Mesenteric fat pad (tissue), 1 donor: Measurements from ENCODE around the gene FYB1. TPM values are rescaled to one million over a fixed set of nuclear protein-coding genes. Genes with fewer than 3 reads are reported as not detected.

ENCODE experiments used
- DNase-seq: peaks from one replicate; pipeline ENCODE4 v3.0.0-alpha.2; 2020; ENCODE audit warnings: low spot score
- total RNA-seq: library from RNA; stranded (reverse); fragmentation: NEBNext Ultra II Directional; extraction: Animal tissue kit (Norgen Biotek cat#: 25700); gene quantifications from one replicate; pipeline ENCODE4 v1.2.1, GENCODE V29; 2021
- donor health status: DM: yes; HTN: yes; CAD: no.

FYB1 gene
- total RNA-seq, 1 donor from 2014 or later: 27.8 TPM

DNA sequence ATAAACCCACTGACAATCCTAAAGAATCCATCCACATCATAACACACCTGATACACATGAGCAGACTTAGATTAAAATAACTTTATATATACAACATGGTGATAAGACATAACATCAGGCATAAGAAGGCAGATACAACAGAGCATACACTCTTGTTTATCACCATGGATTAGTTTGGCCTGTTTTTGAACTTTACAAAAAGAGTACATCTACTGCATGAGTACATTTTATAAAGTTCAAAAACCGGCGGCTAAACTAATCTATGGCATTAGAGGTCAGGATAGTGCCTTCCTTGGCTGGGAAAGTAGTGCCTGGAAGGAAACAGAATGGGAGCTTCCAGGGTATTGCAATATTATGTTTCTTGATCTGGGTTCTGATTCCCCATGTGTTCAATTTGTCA, 160.3 kb downstream of the FYB1 start:
- DNase-seq: no peak

DNA sequence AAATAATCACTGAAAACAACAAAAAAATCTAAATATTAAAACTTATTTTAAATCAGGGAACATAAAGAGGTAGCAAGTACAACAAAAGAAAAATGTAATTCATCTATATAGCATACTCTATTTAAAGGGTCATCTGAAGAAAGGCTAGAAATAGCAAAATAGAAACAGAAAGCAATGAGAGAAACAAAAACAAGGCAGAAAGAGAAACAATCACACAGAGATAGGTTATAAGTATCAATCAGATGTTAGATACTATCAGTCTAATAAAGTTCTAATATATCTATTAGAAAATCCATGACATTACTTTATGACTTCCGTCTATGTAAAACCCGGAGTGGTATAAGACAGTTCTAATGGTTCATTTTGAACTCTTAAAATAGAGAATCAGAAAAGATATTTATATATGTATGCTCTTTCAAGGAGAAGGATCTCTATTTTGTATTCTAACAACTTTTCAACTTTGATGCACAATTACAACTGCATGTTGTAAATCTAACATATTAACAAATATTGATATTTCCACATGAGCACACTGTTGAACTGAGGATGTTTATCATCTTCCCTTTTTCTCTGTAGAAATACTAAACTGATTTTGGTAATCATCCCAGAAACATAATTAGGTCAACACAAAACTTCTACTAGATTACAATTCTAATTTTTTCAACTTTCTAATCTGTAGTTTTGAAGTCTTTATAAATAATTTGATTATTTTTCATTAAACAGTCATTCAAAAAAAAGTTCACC, 161.0 kb downstream of the FYB1 start:
- no peak for DNase-seq

DNA sequence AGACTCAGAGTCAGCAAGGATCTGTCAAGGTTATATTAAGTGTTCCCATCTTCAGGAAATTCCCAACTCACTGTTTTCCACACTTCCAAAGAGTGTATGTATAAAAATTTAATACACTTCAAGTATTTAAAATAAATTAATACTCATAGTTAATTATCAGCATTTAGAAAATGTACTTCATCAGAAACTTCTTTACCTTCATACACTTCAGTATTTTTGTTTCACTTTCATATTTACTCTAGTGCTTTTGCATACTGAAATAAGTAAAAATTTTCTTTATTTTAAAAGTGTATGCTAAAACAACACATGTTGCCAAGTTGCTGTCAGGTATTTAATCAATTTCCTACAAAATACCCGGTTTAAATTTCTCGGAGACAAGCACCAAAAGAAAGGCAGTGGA, 161.6 kb downstream of the FYB1 start:
- DNase-seq: no peak

DNA sequence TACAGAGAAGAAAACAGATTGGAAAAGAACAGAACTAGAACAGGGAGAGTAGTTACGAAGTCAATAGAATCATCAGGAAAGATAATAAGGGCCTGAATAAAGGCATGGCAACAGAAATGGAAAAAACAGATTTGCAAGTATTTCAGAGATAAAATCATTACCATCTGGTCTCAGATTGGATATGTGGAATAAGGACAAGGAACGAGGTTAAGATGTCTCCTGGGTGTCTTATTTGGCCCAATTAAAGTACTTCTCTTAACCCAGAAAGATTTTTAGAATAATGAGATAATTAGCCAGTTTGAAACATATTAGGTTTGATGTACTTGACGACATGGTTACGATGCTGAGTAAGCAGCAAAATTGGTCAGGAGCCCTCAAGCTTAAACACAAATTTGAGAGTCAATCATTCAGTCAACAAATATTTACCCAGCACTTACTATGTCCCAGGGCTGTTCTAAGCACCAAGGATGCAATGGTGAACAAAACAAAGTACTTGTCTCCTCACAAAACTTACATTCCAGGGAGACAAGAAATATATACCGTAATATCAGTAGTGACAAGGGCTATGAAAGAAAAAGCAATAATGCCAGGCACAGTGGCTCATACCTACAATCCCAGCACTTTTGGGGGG, 163.5 kb downstream of the FYB1 start:
- no peak for DNase-seq

Other genes starting within 250 kb of the FYB1 start
- 27.1 TPM for gene RICTOR, start 145.2 kb downstream of the FYB1 start, total RNA-seq
- gene C9, start 144.9 kb upstream of the FYB1 start, total RNA-seq: not detected
- gene DAB2, start 205.4 kb upstream of the FYB1 start, total RNA-seq: 221 TPM